GM23248 (cell line): Measurements from ENCODE around the gene SERTAD2.

Experiments
- EZH2 ChIP-seq: fragments of 200-600 bp; sonication (generic); IDR thresholded peaks from 2 replicates; pipeline ENCODE4 v1.6.1; 2018; ENCODE audit warnings: antibody characterized with exemption, mild to moderate bottlenecking; ENCODE audit not compliant: insufficient read depth, poor library complexity, severe bottlenecking
- EZH2phosphoT487 ChIP-seq: fragments of 200-600 bp; sonication (generic); IDR thresholded peaks from 2 replicates; pipeline ENCODE4 v1.6.1; 2018; ENCODE audit warnings: antibody characterized with exemption, moderate library complexity, mild to moderate bottlenecking, low read depth; ENCODE audit not compliant: insufficient read depth

DNA sequence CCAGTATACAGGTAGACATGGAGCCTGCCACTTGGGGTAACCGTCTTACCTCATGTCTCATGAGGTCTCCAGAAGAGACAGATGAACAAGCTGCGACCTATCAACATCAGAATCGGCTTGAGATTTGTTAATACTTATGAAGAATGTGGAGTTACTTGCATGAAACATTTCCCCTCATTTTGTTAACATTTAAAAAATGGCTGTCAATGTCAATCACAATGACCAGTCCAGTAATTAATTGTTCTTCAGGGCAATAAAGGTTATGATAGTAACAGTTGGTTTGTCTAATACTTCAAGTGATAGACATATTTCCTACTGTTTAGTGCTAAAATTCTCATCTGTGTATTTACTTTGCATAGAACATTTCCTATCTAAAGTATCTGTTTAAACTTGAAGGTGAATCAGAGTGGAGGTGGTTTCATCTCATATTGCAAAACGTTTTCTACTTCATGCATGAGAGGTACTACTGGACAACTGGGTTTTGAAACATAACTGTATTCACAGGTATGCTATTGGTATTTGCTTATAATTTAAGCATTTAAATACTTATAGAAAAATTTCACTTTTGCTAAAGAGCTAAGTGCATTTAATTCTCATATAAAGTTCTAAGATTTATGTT is 15.1 kb downstream of the SERTAD2 start:
- TF ChIP-seq EZH2 (no peak), EZH2phosphoT487 (no peak)
